ENCODE data around the gene MLF2.

DNA sequence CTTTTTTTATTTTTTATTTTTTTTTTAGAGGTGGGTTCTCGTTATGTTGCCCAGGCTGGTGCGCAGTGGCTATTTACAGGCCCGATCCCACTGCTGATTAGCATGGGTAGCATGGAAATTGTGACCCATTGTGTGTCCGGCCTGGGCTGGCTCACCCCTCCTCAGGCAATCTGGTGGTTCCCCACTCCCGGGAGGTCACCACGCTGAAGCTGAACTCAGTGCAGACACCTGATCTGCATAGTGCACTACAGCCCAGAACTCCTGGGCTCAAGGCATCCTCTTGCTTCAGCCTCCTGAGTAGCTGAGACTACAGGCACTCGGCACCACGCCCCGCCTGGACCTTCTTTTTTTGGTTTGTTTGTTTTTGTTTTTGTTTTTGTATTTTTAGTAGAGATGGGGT, 30.9 kb upstream of the MLF2 start:
- TF ChIP-seq, protein P1, sequence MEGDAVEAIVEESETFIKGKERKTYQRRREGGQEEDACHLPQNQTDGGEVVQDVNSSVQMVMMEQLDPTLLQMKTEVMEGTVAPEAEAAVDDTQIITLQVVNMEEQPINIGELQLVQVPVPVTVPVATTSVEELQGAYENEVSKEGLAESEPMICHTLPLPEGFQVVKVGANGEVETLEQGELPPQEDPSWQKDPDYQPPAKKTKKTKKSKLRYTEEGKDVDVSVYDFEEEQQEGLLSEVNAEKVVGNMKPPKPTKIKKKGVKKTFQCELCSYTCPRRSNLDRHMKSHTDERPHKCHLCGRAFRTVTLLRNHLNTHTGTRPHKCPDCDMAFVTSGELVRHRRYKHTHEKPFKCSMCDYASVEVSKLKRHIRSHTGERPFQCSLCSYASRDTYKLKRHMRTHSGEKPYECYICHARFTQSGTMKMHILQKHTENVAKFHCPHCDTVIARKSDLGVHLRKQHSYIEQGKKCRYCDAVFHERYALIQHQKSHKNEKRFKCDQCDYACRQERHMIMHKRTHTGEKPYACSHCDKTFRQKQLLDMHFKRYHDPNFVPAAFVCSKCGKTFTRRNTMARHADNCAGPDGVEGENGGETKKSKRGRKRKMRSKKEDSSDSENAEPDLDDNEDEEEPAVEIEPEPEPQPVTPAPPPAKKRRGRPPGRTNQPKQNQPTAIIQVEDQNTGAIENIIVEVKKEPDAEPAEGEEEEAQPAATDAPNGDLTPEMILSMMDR (IDR thresholded peaks at IDR 0.05; ENCODE audit: low read length) = no peak
- TF ChIP-seq EZH2 (optimal IDR thresholded peaks at IDR 0.05; ENCODE audit: low read depth, low read length) = no peak
- no peak for TF ChIP-seq EZH2phosphoT487 (IDR thresholded peaks at IDR 0.05; ENCODE audit: low read length)
